ENCODE data around the gene PGGHG.

The PGGHG gene

DNA sequence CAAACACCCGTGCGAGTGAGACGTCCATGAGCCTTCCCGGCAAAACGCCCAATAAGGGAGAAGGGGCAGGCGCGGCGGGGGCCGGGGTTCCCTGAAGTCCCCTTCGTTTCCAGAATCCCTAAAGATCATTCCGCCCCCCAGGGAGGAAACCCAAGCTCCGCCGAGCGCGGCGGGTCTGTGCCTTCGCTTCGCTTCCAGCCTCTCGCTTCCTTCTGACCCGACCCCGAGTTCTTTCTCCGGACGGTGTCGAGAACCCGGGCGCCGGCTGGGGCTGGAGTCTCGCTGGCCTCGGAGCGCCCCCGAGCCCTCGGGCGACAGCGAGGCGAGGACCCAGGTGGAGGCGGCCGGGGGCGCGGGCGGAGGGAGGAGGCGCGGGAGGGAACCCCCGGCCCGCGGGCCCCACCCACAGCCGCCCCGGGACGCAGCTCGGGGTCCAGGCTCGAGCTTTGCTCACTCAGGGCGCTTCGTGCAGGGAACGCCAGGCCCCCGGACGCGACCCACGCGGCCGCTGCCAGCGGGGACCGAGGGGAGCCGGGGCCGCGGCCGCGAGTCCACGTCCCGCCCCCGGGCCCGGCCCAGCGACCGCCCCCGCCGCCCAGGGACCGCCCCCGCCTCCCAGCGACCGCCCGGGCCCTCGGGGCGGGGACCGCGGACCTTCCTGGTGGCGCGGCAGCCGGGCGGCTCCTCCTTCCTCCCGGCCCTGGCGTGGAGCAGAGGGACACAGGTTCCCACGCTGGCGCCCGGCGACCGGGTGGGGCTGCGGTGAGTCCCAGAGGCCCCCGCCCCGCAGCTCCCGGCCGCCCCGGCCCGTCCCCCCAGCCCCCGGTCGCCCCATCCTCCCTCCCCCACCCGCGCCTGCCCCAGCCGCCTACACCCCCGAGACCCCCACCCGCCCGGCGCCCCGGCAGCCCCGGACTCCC, at the start of gene PGGHG:
TSS of gene PGGHG (plus strand) at position 649 of the 920 bp plus-strand sequence. CDS start 691 bp downstream, outside the sequence.
- CTCF ChIA-PET: interaction anchor here (0.7 to 3.9 kb wide), 5 partner anchors 16 to 45 kb away, joined by 3 to 23 read pairs (median 4); no protein-coding TSS in a partner anchor
- Mint-ChIP-seq H3K4me1 (peaks cover 58% of the 10 kb centered on the region), H3K9me3 (no peaks in the 10 kb centered on the region), H3K4me3 (peak within 1 kb of the TSS; percentile 100), H3K27ac (peak within 1 kb of the TSS; percentile 98), H3K27me3 (peaks cover 32% of the 10 kb centered on the region), H3K36me3 (peaks cover 35% of the 10 kb centered on the region)
- DNase-seq: peak; percentile 81

DNA sequence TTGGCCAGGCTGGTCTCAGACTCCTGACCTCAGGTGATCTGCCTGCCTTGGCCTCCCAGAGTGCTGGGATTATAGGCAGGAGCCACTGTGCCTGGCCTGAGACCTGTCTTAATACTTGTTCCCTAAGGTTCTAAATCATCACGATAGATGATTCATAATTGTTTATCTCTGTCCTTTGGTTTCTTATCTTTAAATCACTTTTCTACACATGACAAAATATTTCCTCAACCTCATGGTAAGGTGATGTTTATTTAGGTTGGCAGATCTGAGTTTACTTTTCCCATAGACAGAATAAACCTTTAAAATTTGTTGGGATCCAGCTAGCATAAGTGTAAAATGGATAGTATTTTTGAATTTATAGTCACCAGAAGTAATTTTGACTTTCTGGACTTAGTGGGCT, 48.6 kb upstream of the PGGHG start:
- no peak for DNase-seq
- peaks cover 43% of the 10 kb centered on the region for H3K4me1 Mint-ChIP-seq
- H3K4me3 Mint-ChIP-seq: no peak overlapping the region
- peaks cover 36% of the 10 kb centered on the region for H3K36me3 Mint-ChIP-seq
- no peaks in the 10 kb centered on the region for H3K9me3 Mint-ChIP-seq
- no peaks in the 10 kb centered on the region for H3K27me3 Mint-ChIP-seq
- CTCF ChIA-PET: interaction anchor here (0.7 kb wide), 1 partner anchor 8 kb away, joined by 3 read pairs; no protein-coding TSS in a partner anchor
- H3K27ac Mint-ChIP-seq: no peak overlapping the region

DNA sequence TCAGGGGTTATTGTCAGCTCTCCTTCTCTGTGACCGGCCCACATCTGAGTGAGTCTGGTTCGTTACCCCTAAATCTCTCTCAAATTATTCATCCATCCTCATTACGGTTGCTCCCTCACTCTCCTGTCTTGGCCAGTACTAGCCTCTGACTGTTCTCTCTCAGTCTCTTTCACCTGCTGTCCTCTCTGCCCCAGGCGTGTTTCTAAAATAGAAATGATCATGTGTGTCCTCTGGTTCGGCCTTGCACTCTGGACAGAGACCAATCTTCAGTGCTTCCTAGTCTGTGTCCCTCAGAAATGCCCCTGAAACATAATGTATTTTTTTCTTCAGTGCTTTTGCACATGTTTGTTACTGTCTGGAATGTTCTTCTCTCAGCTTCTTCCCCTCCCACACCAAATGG, 47.3 kb upstream of the PGGHG start:
- peaks cover 47% of the 10 kb centered on the region for H3K36me3 Mint-ChIP-seq
- peaks cover 39% of the 10 kb centered on the region for H3K4me1 Mint-ChIP-seq
- H3K4me3 Mint-ChIP-seq: no peak overlapping the region
- H3K9me3 Mint-ChIP-seq: no peaks in the 10 kb centered on the region
- peak overlapping the region; percentile 13 for H3K27ac Mint-ChIP-seq
- DNase-seq: no peak
- CTCF ChIA-PET: interaction anchor here (2.2 kb wide), 1 partner anchor 9 kb away, joined by 7 read pairs; no protein-coding TSS in a partner anchor
- H3K27me3 Mint-ChIP-seq: no peaks in the 10 kb centered on the region

GRCh38 chr11:244376-244775, 44.5 kb upstream of the PGGHG start:
- Mint-ChIP-seq H3K4me1 (peaks cover 26% of the 10 kb centered on the region), H3K4me3 (no peak overlapping the region), H3K27me3 (no peaks in the 10 kb centered on the region), H3K9me3 (no peaks in the 10 kb centered on the region), H3K27ac (no peak overlapping the region), H3K36me3 (peaks cover 67% of the 10 kb centered on the region)
- CTCF ChIA-PET: interaction anchor here (1.5 kb wide), 1 partner anchor 43 kb away, joined by 3 read pairs; no protein-coding TSS in a partner anchor
- no peak for DNase-seq

GRCh38 chr11:249062-249461, 39.9 kb upstream of the PGGHG start:
- DNase-seq: no peak
- CTCF ChIA-PET: interaction anchor here (1.2 to 4.6 kb wide), 5 partner anchors 12 to 114 kb away, joined by 5 to 32 read pairs (median 24); partner anchors contain the start of genes PGGHG and PSMD13
- Mint-ChIP-seq H3K9me3 (no peaks in the 10 kb centered on the region), H3K27me3 (no peaks in the 10 kb centered on the region), H3K4me1 (peaks cover 17% of the 10 kb centered on the region), H3K36me3 (peaks cover 67% of the 10 kb centered on the region), H3K4me3 (no peak overlapping the region), H3K27ac (peak overlapping the region; percentile 68)

GRCh38 chr11:250274-250673, 38.7 kb upstream of the PGGHG start:
- Mint-ChIP-seq H3K27ac (no peak overlapping the region), H3K4me1 (peaks cover 16% of the 10 kb centered on the region), H3K27me3 (no peaks in the 10 kb centered on the region), H3K9me3 (no peaks in the 10 kb centered on the region), H3K4me3 (no peak overlapping the region), H3K36me3 (peaks cover 63% of the 10 kb centered on the region)
- DNase-seq: no peak
- CTCF ChIA-PET: interaction anchor here (0.7 to 4.6 kb wide), 39 partner anchors 8 to 269 kb away, joined by 3 to 49 read pairs (median 6); partner anchors contain the start of genes BET1L, IFITM2, IFITM5 and NLRP6

DNA sequence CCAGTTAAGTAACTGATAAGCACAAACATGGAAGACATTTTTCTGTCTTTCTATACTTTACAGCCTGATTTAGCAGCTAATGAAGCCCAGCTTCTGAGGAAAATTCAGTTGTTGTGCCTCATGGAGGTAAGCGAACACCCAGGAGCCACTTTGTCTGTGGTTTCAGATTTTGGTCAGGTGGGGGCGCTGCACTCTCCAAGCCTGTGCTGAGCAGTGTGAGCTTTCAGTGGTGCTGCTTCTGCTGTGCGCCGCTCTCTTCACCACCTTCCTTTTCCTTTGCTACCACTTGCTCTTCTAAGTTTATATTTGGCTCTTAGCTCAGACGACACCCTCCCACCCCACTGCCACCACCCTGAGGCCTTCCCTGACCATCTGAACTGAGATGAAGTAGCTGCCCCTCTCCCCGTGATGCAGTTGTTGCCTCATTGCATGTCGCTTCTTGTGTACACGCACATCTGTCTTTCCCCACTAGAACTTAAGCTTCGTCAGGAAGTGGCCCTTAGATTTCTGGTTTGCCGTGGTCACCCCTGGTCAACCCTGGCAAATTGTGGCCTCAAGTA, 38.1 kb upstream of the PGGHG start:
- H3K4me1 Mint-ChIP-seq: peaks cover 16% of the 10 kb centered on the region
- CTCF ChIA-PET: interaction anchor here (0.7 to 4.6 kb wide), 39 partner anchors 9 to 268 kb away, joined by 3 to 49 read pairs (median 6); partner anchors contain the start of genes BET1L, IFITM2, IFITM5 and NLRP6
- H3K4me3 Mint-ChIP-seq: no peak overlapping the region
- no peaks in the 10 kb centered on the region for H3K27me3 Mint-ChIP-seq
- H3K9me3 Mint-ChIP-seq: no peaks in the 10 kb centered on the region
- H3K27ac Mint-ChIP-seq: peak overlapping the region; percentile 78
- DNase-seq: peak; percentile 91
- peaks cover 57% of the 10 kb centered on the region for H3K36me3 Mint-ChIP-seq

- Mint-ChIP-seq H3K27ac (no peak overlapping the region), H3K27me3 (no peaks in the 10 kb centered on the region), H3K9me3 (no peaks in the 10 kb centered on the region), H3K4me3 (no peak overlapping the region), H3K4me1 (peaks cover 16% of the 10 kb centered on the region), H3K36me3 (peaks cover 52% of the 10 kb centered on the region)
- DNase-seq: no peak
- CTCF ChIA-PET: interaction anchor here (1.2 to 4.6 kb wide), 23 partner anchors 10 to 205 kb away, joined by 3 to 49 read pairs (median 9); partner anchors contain the start of genes IFITM2, IFITM5, NLRP6 and PGGHG
Measured at GRCh38 chr11:251550-251949, 37.4 kb upstream of the PGGHG start.

- CTCF ChIA-PET: interaction anchor here (2.9 to 3.6 kb wide), 5 partner anchors 8 to 111 kb away, joined by 23 to 49 read pairs (median 36); partner anchors contain the start of genes IFITM2, NLRP6 and PGGHG
- peaks cover 16% of the 10 kb centered on the region for H3K4me1 Mint-ChIP-seq
- DNase-seq: no peak
- no peaks in the 10 kb centered on the region for H3K9me3 Mint-ChIP-seq
- H3K27ac Mint-ChIP-seq: no peak overlapping the region
- H3K36me3 Mint-ChIP-seq: peaks cover 46% of the 10 kb centered on the region
- H3K27me3 Mint-ChIP-seq: peaks cover 6% of the 10 kb centered on the region
- H3K4me3 Mint-ChIP-seq: no peak overlapping the region
Measured at GRCh38 chr11:252666-253065, 36.3 kb upstream of the PGGHG start.

DNA sequence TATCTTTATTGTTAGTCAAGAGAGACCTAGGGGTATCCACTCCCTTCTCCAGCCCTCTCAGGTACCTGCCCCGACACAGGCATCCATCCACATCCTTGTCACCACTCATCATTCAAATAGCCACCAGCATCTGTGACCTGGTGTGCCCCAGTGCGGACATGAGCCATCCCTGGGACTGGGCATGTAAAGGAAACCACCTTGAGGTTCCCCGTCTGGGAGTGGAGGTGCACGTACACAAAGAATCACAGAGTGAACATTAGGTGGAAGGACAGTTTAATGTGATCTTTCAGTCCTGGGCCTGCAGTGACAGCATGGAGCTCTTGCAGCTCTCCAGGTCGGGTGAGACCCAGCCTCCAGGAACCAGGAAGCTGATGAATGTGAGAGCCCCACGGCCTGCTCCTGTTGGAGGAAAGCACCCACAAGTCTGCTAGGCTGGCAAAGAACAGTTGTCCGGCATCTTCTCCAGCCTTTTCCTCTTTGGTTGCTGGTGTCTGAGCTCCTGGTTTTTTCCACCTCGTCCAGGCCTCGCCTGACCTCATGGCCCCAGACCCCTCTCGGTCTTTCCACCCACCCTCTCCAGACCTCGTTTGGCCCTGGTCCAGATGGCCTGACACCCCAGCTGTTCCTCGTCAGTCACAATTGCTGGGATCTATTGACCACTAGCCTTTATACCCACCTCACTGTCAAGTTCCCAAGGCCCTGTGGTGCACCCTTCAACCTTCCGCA, 35.6 kb upstream of the PGGHG start:
- Mint-ChIP-seq H3K27me3 (peaks cover 12% of the 10 kb centered on the region), H3K36me3 (peaks cover 40% of the 10 kb centered on the region), H3K4me1 (peaks cover 16% of the 10 kb centered on the region), H3K27ac (no peak overlapping the region), H3K4me3 (no peak overlapping the region), H3K9me3 (no peaks in the 10 kb centered on the region)
- DNase-seq: no peak
- CTCF ChIA-PET: no interaction called here

DNA sequence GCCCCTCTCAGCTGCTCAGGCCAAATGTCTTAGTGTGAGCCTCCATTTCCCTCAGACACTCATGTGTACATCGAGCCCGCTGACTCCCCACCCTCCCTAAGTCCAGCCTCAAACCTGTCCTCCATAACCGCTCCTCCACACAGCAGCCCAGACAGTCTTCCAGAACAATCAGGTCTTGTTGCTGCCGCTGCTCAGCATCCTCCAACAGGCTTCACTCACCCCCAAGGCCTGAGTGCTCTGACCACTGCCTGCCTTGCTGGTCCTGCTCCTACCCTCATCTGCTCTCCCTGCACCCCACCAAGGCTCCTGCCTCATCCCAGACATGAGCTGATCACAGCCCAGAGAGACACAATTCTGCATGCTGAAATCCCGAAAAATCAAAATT, 35.0 kb upstream of the PGGHG start:
- no peaks in the 10 kb centered on the region for H3K9me3 Mint-ChIP-seq
- peaks cover 16% of the 10 kb centered on the region for H3K4me1 Mint-ChIP-seq
- no peak for DNase-seq
- peaks cover 36% of the 10 kb centered on the region for H3K36me3 Mint-ChIP-seq
- no peak overlapping the region for H3K4me3 Mint-ChIP-seq
- CTCF ChIA-PET: no interaction called here
- peak overlapping the region; percentile 38 for H3K27ac Mint-ChIP-seq
- H3K27me3 Mint-ChIP-seq: peaks cover 15% of the 10 kb centered on the region

- no peak overlapping the region for H3K4me3 Mint-ChIP-seq
- H3K27ac Mint-ChIP-seq: no peak overlapping the region
- peaks cover 11% of the 10 kb centered on the region for H3K4me1 Mint-ChIP-seq
- no peaks in the 10 kb centered on the region for H3K9me3 Mint-ChIP-seq
- CTCF ChIA-PET: no interaction called here
- H3K27me3 Mint-ChIP-seq: peaks cover 25% of the 10 kb centered on the region
- no peak for DNase-seq
- peaks cover 29% of the 10 kb centered on the region for H3K36me3 Mint-ChIP-seq
Measured at GRCh38 chr11:255176-255575, 33.8 kb upstream of the PGGHG start.

- Mint-ChIP-seq H3K4me1 (peaks cover 6% of the 10 kb centered on the region), H3K27me3 (peaks cover 29% of the 10 kb centered on the region), H3K27ac (no peak overlapping the region), H3K4me3 (no peak overlapping the region), H3K36me3 (peaks cover 24% of the 10 kb centered on the region), H3K9me3 (no peaks in the 10 kb centered on the region)
- no peak for DNase-seq
- CTCF ChIA-PET: no interaction called here
Measured at GRCh38 chr11:255816-256215, 33.1 kb upstream of the PGGHG start.

All from activated naive CD4-positive, alpha-beta T cell treated with anti-CD3 and anti-CD28 coated beads, Interleukin-2, amount 10 ng/mL, durations not matched to agents 7 days and 5 days (primary cell).